GM12873 (cell line): ENCODE results near the gene ALDOA.

Source experiments
- TF ChIP-seq, protein P1 (sequence below): IDR thresholded peaks from 2 replicates; pipeline ENCODE4 v1.5.1; 2012; ENCODE audit warnings: low read depth, mild to moderate bottlenecking, moderate library complexity, low read length, control low read depth; ENCODE audit not compliant: insufficient read depth; ENCODE audit errors: missing control alignments

Gene ALDOA

DNA sequence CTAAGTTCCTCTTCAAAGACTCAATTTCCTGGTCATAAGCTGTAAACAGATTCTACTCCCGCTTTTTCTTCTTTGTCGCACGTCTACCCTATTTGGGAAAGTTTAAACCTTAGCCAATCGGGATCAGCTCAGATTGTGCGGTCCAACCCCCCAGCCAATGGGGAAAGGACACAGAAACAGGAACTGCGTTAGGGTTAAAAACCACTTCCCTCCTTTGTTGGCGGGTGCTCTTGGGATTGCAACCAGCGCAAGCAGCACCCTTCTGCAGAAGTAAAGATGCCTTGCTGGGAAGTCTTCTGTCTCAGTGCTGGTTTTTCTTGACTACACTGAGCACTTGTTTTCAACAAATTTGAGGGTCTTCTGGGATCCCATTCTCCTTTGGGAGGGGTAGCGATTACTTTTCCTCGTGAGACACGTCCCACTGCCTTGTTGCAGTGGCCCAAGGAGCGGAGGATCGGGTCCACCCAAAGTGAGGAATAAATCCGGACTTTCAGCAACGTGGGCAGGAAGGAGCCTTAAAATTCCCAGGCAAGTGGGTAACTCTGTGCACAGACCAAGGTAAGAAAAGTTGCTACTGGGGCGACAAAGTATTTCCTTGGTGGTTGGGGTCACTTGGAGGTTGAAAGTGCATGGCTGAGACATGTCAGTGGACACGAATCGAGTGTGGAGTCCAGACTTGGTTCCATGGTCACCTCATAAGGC, 31.5 kb downstream of the ALDOA start:
- TF ChIP-seq, protein P1, sequence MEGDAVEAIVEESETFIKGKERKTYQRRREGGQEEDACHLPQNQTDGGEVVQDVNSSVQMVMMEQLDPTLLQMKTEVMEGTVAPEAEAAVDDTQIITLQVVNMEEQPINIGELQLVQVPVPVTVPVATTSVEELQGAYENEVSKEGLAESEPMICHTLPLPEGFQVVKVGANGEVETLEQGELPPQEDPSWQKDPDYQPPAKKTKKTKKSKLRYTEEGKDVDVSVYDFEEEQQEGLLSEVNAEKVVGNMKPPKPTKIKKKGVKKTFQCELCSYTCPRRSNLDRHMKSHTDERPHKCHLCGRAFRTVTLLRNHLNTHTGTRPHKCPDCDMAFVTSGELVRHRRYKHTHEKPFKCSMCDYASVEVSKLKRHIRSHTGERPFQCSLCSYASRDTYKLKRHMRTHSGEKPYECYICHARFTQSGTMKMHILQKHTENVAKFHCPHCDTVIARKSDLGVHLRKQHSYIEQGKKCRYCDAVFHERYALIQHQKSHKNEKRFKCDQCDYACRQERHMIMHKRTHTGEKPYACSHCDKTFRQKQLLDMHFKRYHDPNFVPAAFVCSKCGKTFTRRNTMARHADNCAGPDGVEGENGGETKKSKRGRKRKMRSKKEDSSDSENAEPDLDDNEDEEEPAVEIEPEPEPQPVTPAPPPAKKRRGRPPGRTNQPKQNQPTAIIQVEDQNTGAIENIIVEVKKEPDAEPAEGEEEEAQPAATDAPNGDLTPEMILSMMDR, result no peak

DNA sequence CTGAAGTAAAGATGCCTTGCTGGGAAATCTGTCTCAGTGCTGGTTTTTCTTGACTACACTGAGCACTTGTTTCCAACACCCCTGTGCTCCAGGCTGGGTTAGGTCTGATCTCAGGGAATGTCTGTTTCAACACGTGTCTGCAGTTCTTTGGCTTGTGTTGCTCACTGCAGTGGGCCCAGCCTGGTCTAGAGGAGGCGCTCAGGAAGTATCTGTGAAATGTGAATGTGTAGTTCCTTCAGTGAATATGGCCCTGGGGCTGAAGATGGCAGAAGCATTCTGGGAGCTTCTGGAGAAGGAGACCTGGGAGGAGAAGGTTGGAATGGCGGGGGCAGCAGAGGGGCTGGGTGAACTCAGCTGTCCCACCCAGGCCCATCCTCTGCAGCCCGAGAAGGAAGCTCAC, 38.5 kb downstream of the ALDOA start:
- TF ChIP-seq, protein P1, result no peak

DNA sequence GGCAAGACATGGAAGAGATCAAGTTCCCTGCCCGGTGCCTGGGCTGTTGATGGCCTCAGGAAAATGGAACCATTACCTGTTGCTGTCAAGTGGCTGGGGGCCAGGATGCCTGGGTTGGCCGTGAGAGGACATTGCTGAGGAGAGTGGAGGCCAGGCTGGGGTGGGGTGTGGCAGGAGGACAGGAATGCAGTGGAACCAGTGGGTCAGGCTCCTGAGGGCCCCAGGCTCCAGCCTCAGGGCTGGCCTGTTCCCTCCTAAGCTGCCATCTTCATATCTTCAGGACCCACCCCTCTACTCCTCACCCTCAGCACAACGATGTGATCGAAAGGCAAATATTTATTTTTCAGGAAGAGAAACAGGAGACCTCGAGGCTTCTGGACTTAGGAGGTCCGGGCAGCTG, 38.9 kb downstream of the ALDOA start:
- TF ChIP-seq, protein P1, result no peak

DNA sequence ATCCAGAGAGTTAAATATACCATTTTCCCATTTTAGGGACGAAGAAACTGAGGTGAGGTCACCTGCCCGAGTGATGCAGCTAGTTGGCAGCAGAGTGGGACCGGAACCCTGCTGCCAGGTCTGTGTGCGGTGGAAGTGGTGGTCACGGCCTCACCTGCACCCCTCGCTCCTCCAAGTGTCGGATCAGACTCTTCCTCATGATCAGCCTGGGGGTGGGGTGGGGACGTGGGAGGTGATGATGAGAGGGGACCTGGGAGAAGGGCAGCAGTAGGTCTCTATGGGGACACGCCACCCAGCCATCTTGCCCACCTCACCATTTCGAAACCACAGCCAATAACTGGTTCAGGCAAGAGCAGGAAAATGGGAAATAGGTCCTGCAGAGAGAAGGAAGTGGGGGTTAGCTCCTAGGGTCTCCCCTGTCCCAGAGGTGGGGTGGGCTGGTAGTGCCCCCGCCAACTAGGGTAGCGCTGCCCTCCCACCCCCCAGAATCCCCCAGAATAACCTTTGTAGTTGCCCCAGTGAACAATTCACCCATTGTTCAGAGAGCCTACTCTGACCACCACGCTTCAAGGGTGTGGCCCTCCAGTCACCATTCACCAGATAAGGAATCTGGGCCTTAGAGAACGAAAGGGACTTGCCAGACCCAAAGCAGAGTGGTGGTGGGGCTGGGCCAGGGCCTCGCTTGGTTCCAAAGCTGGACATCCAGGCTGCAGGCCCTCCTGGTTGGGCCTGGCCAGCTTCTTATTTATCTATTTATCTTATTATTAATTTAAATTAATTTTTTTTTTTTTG, 42.7 kb downstream of the ALDOA start:
- TF ChIP-seq, protein P1, result no peak

DNA sequence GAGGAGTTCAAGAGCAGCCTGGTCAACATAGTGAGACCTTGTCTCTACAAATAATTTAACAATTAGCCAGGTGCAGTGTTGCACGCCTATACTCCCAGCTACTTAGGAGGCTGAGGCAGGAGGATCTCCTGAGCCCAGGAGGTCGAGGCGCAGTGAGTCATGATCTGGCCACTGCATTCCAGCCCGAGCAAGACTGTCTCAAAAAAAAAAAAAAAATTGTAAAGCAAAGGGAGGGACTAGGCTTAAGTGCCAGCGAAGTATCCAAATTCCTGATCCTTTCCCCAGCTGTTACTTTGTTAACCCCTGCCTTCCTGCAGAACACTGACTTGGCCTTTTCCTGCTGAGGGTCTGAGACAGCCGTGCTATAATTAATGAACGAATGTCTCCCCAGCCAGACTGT, 45.1 kb downstream of the ALDOA start:
- TF ChIP-seq, protein P1, result no peak

DNA sequence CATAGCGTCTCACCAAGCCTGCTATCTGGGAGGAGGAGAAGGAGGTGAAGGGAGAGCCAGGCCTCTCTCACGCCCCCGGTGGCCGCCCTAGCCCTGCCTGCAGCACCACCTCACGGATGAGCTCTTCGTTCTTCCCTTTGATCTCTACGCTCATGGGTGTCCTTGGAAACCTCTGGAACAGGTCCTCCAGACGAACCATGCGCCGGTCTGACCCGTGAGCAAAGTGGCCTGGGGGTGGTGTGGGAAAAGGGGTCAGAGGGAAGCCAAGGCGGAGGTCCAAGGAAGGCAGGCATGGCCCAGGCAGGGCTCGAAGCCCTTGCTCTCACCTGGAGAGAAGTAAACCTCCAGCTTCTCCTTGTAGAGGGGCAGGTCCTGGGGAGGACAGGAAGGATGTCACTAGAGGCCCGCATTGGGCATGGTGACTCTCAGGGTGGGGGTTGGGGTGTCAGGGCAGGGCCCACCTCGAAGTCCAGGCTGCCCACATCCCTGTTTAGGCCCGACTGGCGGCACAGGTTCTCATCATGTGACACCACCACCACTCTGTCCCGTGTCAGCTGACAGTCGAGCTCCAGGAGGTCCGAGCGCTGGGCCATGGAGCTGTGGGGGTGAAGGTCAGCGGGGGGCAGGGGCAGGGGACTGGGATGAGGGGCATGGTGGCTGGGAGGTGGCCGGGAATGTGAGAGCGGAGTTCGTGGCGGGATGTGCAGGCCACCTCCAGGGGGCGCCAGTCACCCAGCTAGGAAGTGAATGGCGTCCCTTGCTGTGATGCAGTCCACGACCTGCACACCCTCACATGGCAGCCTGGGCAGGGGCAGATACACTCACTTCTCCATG, 46.9 kb downstream of the ALDOA start:
- TF ChIP-seq, protein P1, result peak; percentile 86

DNA sequence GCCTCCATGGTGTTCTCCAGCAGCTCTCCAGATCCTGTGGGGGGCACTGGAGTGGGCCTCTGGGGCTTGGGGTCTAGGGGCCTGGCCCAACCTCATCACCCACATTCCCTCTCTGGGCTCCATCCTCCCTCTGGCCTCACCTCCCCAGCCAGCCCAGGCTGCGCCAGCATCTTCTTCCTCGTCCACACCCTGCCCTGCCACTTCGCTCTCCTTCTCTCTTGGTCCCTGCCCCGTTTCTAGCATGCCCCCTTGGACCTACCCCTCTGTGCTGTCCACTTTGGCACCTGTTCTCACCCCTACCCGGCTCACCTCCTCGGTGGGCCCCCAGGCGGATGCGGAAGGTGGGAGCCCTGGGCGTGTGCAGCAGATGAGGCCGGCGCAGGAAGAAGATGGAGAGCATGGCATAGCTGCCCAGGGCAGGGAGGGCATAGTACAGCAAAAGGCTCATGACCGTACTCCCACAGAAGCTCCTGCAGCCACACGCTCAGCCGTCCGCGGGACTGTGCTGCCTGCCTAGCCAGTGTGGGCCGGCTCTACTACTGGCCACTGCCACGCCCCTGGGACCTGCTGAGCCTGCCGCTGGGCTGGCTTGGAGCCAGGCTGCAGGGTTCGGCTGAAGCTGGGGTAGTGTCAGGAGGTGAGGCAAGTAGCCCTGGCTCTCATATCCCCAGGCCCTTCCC, 47.6 kb downstream of the ALDOA start, which contains the start of gene GDPD3:
Gene GDPD3, minus strand, starts transcription at position 507 of the 680 bp plus-strand sequence. Its CDS starts 59 bp downstream, at position 448.
- TF ChIP-seq, protein P1, result no peak
